Liver (tissue), 9 donors: ENCODE data around the gene GPR4. TPM values are rescaled to one million over a fixed set of nuclear protein-coding genes. Genes with fewer than 3 reads are reported as not detected.

ENCODE experiments used
- DNase-seq: peaks from one replicate; pipeline ENCODE4 v3.0.0-alpha.2; 2017; ENCODE audit warnings: low spot score
- H3K27ac ChIP-seq, 2 donors: one replicate each; pipeline ENCODE4 v1.7.0; 2013; ENCODE audit warnings: inconsistent platforms in 2 of 2, low read length in 2 of 2, control low read depth in 1 of 2, low read depth in 1 of 2, mild to moderate bottlenecking in 1 of 2
- H3K27me3 ChIP-seq, 4 donors: one replicate each; pipeline versions ENCODE4 v1.6.1 to v1.7.0; 2013; ENCODE audit warnings: low read length in 3 of 4, inconsistent platforms in 1 of 4, mild to moderate bottlenecking in 1 of 4, moderate library complexity in 1 of 4; ENCODE audit not compliant: control insufficient read depth in 4 of 4, insufficient read depth in 4 of 4
- H3K36me3 ChIP-seq, 4 donors: one replicate each; pipeline versions ENCODE4 v1.6.1 to v1.7.0; 2013; ENCODE audit warnings: low read length in 3 of 4, mild to moderate bottlenecking in 3 of 4, low read depth in 1 of 4, moderate library complexity in 1 of 4; ENCODE audit not compliant: control insufficient read depth in 4 of 4, insufficient read depth in 3 of 4
- H3K4me1 ChIP-seq, 4 donors: one replicate each; pipeline versions ENCODE4 v1.6.1 to v1.7.0; 2013; ENCODE audit warnings: low read length in 3 of 4, mild to moderate bottlenecking in 3 of 4, moderate library complexity in 1 of 4; ENCODE audit not compliant: control insufficient read depth in 4 of 4, insufficient read depth in 4 of 4
- H3K4me3 ChIP-seq, 3 donors: one replicate each; pipeline versions ENCODE4 v1.6.1 to v1.7.0; 2013; ENCODE audit warnings: low read length in 3 of 3, control low read depth in 1 of 3, low read depth in 1 of 3, mild to moderate bottlenecking in 1 of 3
- H3K9ac ChIP-seq, 2 donors: one replicate each; pipeline ENCODE4 v1.7.0; 2013; ENCODE audit warnings: low read length in 2 of 2, mild to moderate bottlenecking in 2 of 2, moderate library complexity in 2 of 2, control low read depth in 1 of 2, low read depth in 1 of 2
- H3K9me3 ChIP-seq, 4 donors: one replicate each; pipeline versions ENCODE4 v1.6.1 to v1.7.0; 2013; ENCODE audit warnings: low read length in 3 of 4; ENCODE audit not compliant: control insufficient read depth in 4 of 4
- ATF3 ChIP-seq: IDR thresholded peaks from 2 replicates; pipeline ENCODE4 v1.6.1; 2016; ENCODE audit warnings: antibody characterized with exemption
- CTCF ChIP-seq: fragments of 150-350 bp; IDR thresholded peaks from 2 replicates; pipeline ENCODE4 v1.5.1; 2017; ENCODE audit warnings: improper control_type of control experiment, low read depth, low read length; ENCODE audit not compliant: missing input control
- EGR1 ChIP-seq, 2 donors: IDR thresholded peaks; 2 replicates each; pipeline ENCODE4 v1.6.1; 2016 to 2018; ENCODE audit warnings: antibody characterized with exemption in 2 of 2, low read depth in 2 of 2
- FOXA1 ChIP-seq: IDR thresholded peaks from 2 replicates; pipeline ENCODE4 v1.6.1; 2016; ENCODE audit warnings: antibody characterized with exemption
- FOXA2 ChIP-seq: IDR thresholded peaks from 2 replicates; pipeline ENCODE4 v1.6.1; 2016; ENCODE audit warnings: antibody characterized with exemption
- GABPA ChIP-seq, 2 donors: IDR thresholded peaks in 1 of 2; conservative IDR thresholded peaks in 1 of 2; 2 replicates each; pipeline ENCODE4 v1.6.1; 2016; ENCODE audit warnings: antibody characterized with exemption in 2 of 2, mild to moderate bottlenecking in 1 of 2, moderate library complexity in 1 of 2
- HNF4A ChIP-seq, 2 donors: conservative IDR thresholded peaks; 2 replicates each; pipeline ENCODE4 v1.6.1; 2016; ENCODE audit warnings: antibody characterized with exemption in 2 of 2, mild to moderate bottlenecking in 2 of 2
- HNF4G ChIP-seq: IDR thresholded peaks from 2 replicates; pipeline ENCODE4 v1.6.1; 2016; ENCODE audit warnings: antibody characterized with exemption
- JUND ChIP-seq, 2 donors: IDR thresholded peaks; 2 replicates each; pipeline ENCODE4 v1.6.1; 2016; ENCODE audit warnings: antibody characterized with exemption in 2 of 2
- MAX ChIP-seq: IDR thresholded peaks from 2 replicates; pipeline ENCODE4 v1.6.1; 2016; ENCODE audit warnings: antibody characterized with exemption
- NR2F2 ChIP-seq: IDR thresholded peaks from 2 replicates; pipeline ENCODE4 v1.6.1; 2016; ENCODE audit warnings: antibody characterized with exemption
- RAD21 ChIP-seq, 2 donors: IDR thresholded peaks; 2 replicates each; pipeline ENCODE4 v1.6.1; 2016; ENCODE audit warnings: antibody characterized with exemption in 2 of 2, mild to moderate bottlenecking in 2 of 2
- REST ChIP-seq: IDR thresholded peaks from 2 replicates; pipeline ENCODE4 v1.6.1; 2016; ENCODE audit warnings: antibody characterized with exemption, mild to moderate bottlenecking
- RXRA ChIP-seq, 2 donors: IDR thresholded peaks; 2 replicates each; pipeline ENCODE4 v1.6.1; 2017 to 2018; ENCODE audit warnings: antibody characterized with exemption in 2 of 2, mild to moderate bottlenecking in 1 of 2
- SP1 ChIP-seq: IDR thresholded peaks from 2 replicates; pipeline ENCODE4 v1.6.1; 2018; ENCODE audit warnings: antibody characterized with exemption, mild to moderate bottlenecking
- TAF1 ChIP-seq: conservative IDR thresholded peaks from 2 replicates; pipeline ENCODE4 v1.6.1; 2016; ENCODE audit warnings: antibody characterized with exemption, mild to moderate bottlenecking
- YY1 ChIP-seq: IDR thresholded peaks from 2 replicates; pipeline ENCODE4 v1.6.1; 2016; ENCODE audit warnings: antibody characterized with exemption, mild to moderate bottlenecking
- ZBTB33 ChIP-seq: IDR thresholded peaks from 2 replicates; pipeline ENCODE4 v1.6.1; 2016; ENCODE audit warnings: antibody characterized with exemption
- WGBS: extraction: QIAGEN DNeasy Blood & Tissue Kit; methylation state at CpG from one replicate; pipeline ENCODE4 v1.1.7; 2013; 5-methylcytosine and 5-hydroxymethylcytosine counted together
- polyA plus RNA-seq, 2 donors: library from polyadenylated mRNA; stranded (reverse) in 1 of 2; unstranded in 1 of 2; fragments of 200-250 nt in 1 of 2; fragments of >200 nt in 1 of 2; fragmentation: Nextera tagmentation in 1 of 2; extraction: Ambion mirVana in 1 of 2; gene quantifications; one replicate each; pipeline versions ENCODE4 v1.2.1 to v1.2.3, GENCODE V29; 2013 to 2015
- total RNA-seq, 2 donors: library from RNA; depleted of rRNA; stranded (reverse); fragments of >200 nt; gene quantifications; one replicate each; pipeline ENCODE4 v1.2.3, GENCODE V29; 2014
- donor health status: healthy.
- donor health status: healthy.
- donor health status: healthy.
- donor health status: healthy.
- donor health status: healthy.

The GPR4 gene
- total and polyA plus RNA-seq, 4 donors: 0.37 to 1.9 (median 0.97) TPM

- WGBS: 65% methylated on average over 7 of the region's 7 CpGs
- Histone ChIP-seq H3K4me3 (no peak overlapping the region), H3K36me3 (no peaks in the 10 kb centered on the region), H3K27me3 (no peaks in the 10 kb centered on the region), H3K27ac (peak overlapping the region in 1 of 2 donors; percentile 4), H3K9me3 (no peaks in the 10 kb centered on the region), H3K4me1 (peaks cover 9 to 25% (median 17%) of the 10 kb centered on the region in 4 donors), H3K9ac (no peak overlapping the region)
- TF ChIP-seq RXRA (IDR thresholded peaks at IDR 0.05) (no peak), JUND (IDR thresholded peaks at IDR 0.05) (no peak)
- DNase-seq: no peak
Observed at GRCh38 chr19:45581576-45581975, 20.4 kb downstream of the GPR4 start.

GRCh38 chr19:45578861-45579260 is 23.2 kb downstream of the GPR4 start:
- H3K4me3 ChIP-seq: no peak overlapping the region
- no peaks in the 10 kb centered on the region for H3K36me3 ChIP-seq
- H3K27ac ChIP-seq: no peak overlapping the region
- H3K9ac ChIP-seq: no peak overlapping the region
- peaks cover 6 to 46% (median 35%) of the 10 kb centered on the region in 4 donors for H3K4me1 ChIP-seq
- no peak for DNase-seq
- 61% methylated on average over 5 of the region's 5 CpGs for WGBS
- TF ChIP-seq NR2F2 (no peak), TAF1 (no peak), HNF4G (no peak), RXRA (IDR thresholded peaks at IDR 0.05) (no peak), SP1 (no peak), FOXA1 (no peak)
- H3K27me3 ChIP-seq: no peaks in the 10 kb centered on the region
- H3K9me3 ChIP-seq: no peaks in the 10 kb centered on the region

- Histone ChIP-seq H3K4me3 (no peak overlapping the region), H3K27me3 (no peaks in the 10 kb centered on the region), H3K27ac (peak overlapping the region; percentile 28 to 45), H3K36me3 (no peaks in the 10 kb centered on the region), H3K9ac (peak overlapping the region in 1 of 2 donors; percentile 16), H3K4me1 (peaks cover 6 to 46% (median 35%) of the 10 kb centered on the region in 4 donors), H3K9me3 (no peaks in the 10 kb centered on the region)
- peak; percentile 72 for TF ChIP-seq SP1
- TF ChIP-seq REST: no peak
- TF ChIP-seq NR2F2: no peak
- TF ChIP-seq FOXA2: peak; percentile 29
- no peak for TF ChIP-seq TAF1
- TF ChIP-seq RXRA (IDR thresholded peaks at IDR 0.05): peak; percentile 80 to 81
- peak; percentile 43 for TF ChIP-seq YY1
- TF ChIP-seq JUND (IDR thresholded peaks at IDR 0.05): no peak
- TF ChIP-seq RAD21 (IDR thresholded peaks at IDR 0.05): no peak
- peak; percentile 67 for TF ChIP-seq FOXA1
- peak; percentile 3 to 41 for TF ChIP-seq HNF4A (conservative IDR thresholded peaks at IDR 0.05)
- TF ChIP-seq EGR1 (IDR thresholded peaks at IDR 0.05; ENCODE audit: low read depth in 2 of 2): no peak
- peak; percentile 18 for TF ChIP-seq ZBTB33
- TF ChIP-seq CTCF: no peak
- no peak for TF ChIP-seq HNF4G
- peak; percentile 35 for TF ChIP-seq ATF3
- no peak for TF ChIP-seq MAX
- TF ChIP-seq GABPA (IDR thresholded peaks at IDR 0.05 in 1 of 2, conservative IDR thresholded peaks at IDR 0.05 in 1 of 2): peak in 1 of 2 donors; percentile 20
- DNase-seq: no peak
- WGBS: 17% methylated on average over 11 of the region's 11 CpGs
Observed at GRCh38 chr19:45577111-45577905, 24.7 kb downstream of the GPR4 start.
